ENCODE data around the gene WIPI1.
A peak's percentile ranks its signal among the peaks of the same experiment; 100 is the strongest.

The WIPI1 gene

GRCh38 chr17:68457539-68458259, 403 bp upstream of the WIPI1 start:
- H3K9me3 ChIP-seq (ENCODE audit: insufficient read depth, low read length), result no peaks in the 10 kb centered on the region
- peaks cover 13% of the 10 kb centered on the region for H3K27me3 ChIP-seq (ENCODE audit: low read depth, low read length)
- H3K79me2 ChIP-seq (ENCODE audit: low read length), result no peaks in the 10 kb centered on the region
- H3K4me1 ChIP-seq (ENCODE audit: low read length), result peaks cover 53% of the 10 kb centered on the region
- H3K4me3 ChIP-seq (ENCODE audit: low read length), result peak overlapping the region; percentile 80
- H3K4me2 ChIP-seq (ENCODE audit: low read length), result peak overlapping the region; percentile 94
- no peaks in the 10 kb centered on the region for H4K20me1 ChIP-seq (ENCODE audit: insufficient read depth, low read length)
- no peak for TF ChIP-seq CTCF (IDR thresholded peaks at IDR 0.05; ENCODE audit: low read depth, low read length)
- TF ChIP-seq EZH2phosphoT487 (IDR thresholded peaks at IDR 0.05; ENCODE audit: low read depth), result no peak
- peak overlapping the region; percentile 26; the same call in 1 of the 2 replicates for H3K9ac ChIP-seq (ENCODE audit: low read length)
- peak overlapping the region; percentile 28; the same call in 1 of the 2 replicates for H3K27ac ChIP-seq (ENCODE audit: low read length)
- no peaks in the 10 kb centered on the region for H3K36me3 ChIP-seq (replicated peaks; ENCODE audit: low read depth, low read length)
- 0 out of 2 replicates have a peak overlapping the region, but pooled peaks have one; percentile 22 for H2AFZ ChIP-seq (ENCODE audit: low read depth, low read length)

- Histone ChIP-seq H3K4me1 (ENCODE audit: low read length) (peaks cover 47% of the 10 kb centered on the region), H3K27me3 (ENCODE audit: low read depth, low read length) (peaks cover 13% of the 10 kb centered on the region), H3K9ac (ENCODE audit: low read length) (peak overlapping the region; percentile 61), H3K9me3 (ENCODE audit: insufficient read depth, low read length) (no peaks in the 10 kb centered on the region), H3K4me3 (ENCODE audit: low read length) (peak overlapping the region; percentile 79), H3K36me3 (replicated peaks; ENCODE audit: low read depth, low read length) (no peaks in the 10 kb centered on the region), H4K20me1 (ENCODE audit: insufficient read depth, low read length) (no peaks in the 10 kb centered on the region), H3K79me2 (ENCODE audit: low read length) (no peaks in the 10 kb centered on the region), H3K4me2 (ENCODE audit: low read length) (peak overlapping the region; percentile 69), H2AFZ (ENCODE audit: low read depth, low read length) (no peak overlapping the region), H3K27ac (ENCODE audit: low read length) (no peak overlapping the region)
- TF ChIP-seq EZH2phosphoT487 (IDR thresholded peaks at IDR 0.05; ENCODE audit: low read depth) (no peak), CTCF (IDR thresholded peaks at IDR 0.05; ENCODE audit: low read depth, low read length) (no peak)
Observed at GRCh38 chr17:68456339-68457167, 743 bp downstream of the WIPI1 start.

GRCh38 chr17:68455901-68456338, 1.4 kb downstream of the WIPI1 start:
- TF ChIP-seq EZH2phosphoT487 (IDR thresholded peaks at IDR 0.05; ENCODE audit: low read depth) (no peak), CTCF (IDR thresholded peaks at IDR 0.05; ENCODE audit: low read depth, low read length) (no peak)
- 0 out of 2 replicates have a peak overlapping the region, but pooled peaks have one; percentile 69 for H3K4me2 ChIP-seq (ENCODE audit: low read length)
- no peak overlapping the region for H3K27ac ChIP-seq (ENCODE audit: low read length)
- H3K4me3 ChIP-seq (ENCODE audit: low read length), result no peak overlapping the region
- peaks cover 41% of the 10 kb centered on the region for H3K4me1 ChIP-seq (ENCODE audit: low read length)
- no peak overlapping the region for H2AFZ ChIP-seq (ENCODE audit: low read depth, low read length)
- peaks cover 13% of the 10 kb centered on the region for H3K27me3 ChIP-seq (ENCODE audit: low read depth, low read length)
- H3K36me3 ChIP-seq (replicated peaks; ENCODE audit: low read depth, low read length), result no peaks in the 10 kb centered on the region
- H3K9ac ChIP-seq (ENCODE audit: low read length), result no peak overlapping the region
- no peaks in the 10 kb centered on the region for H3K9me3 ChIP-seq (ENCODE audit: insufficient read depth, low read length)
- H3K79me2 ChIP-seq (ENCODE audit: low read length), result no peaks in the 10 kb centered on the region
- H4K20me1 ChIP-seq (ENCODE audit: insufficient read depth, low read length), result no peaks in the 10 kb centered on the region

All from OCI-LY3 (cell line).